ENCODE results near the gene PCDHGA10.

Gene PCDHGA10

GRCh38 chr5:141441571-141442170 lies 28.9 kb downstream of the PCDHGA10 start:
- Histone ChIP-seq H3K27ac (ENCODE audit: extremely low read depth, low read depth, low read length) (no peak overlapping the region), H3K4me3 (ENCODE audit: low read depth, low read length) (no peak overlapping the region), H3K9me3 (ENCODE audit: control insufficient read depth, insufficient read depth, low read depth, low read length) (no peaks in the 10 kb centered on the region), H3K36me3 (ENCODE audit: control insufficient read depth in 2 of 2, insufficient read depth in 1 of 2, low read length in 2 of 2) (no peaks in the 10 kb centered on the region), H3K4me1 (ENCODE audit: control insufficient read depth, insufficient read depth, low read length) (no peaks in the 10 kb centered on the region)
- CTCF ChIA-PET: interaction anchor here (0.6 kb wide), 1 partner anchor 34 kb away, joined by 3 read pairs; the partner anchor contains the start of gene PCDHGC3
- TF ChIP-seq ZNF324 (tag by site-specific recombination; IDR thresholded peaks at IDR 0.05): no peak
- TF ChIP-seq KLF17 (tag by site-specific recombination; IDR thresholded peaks at IDR 0.05): no peak
- TF ChIP-seq ZNF473 (tag by site-specific recombination; IDR thresholded peaks at IDR 0.05): no peak
- TF ChIP-seq ZNF202 (tag by site-specific recombination; IDR thresholded peaks at IDR 0.05; ENCODE audit: borderline replicate concordance): no peak
- TF ChIP-seq ZBTB21 (tag by site-specific recombination; IDR thresholded peaks at IDR 0.05): no peak
- no peak for TF ChIP-seq ZNF529 (tag by site-specific recombination; IDR thresholded peaks at IDR 0.05; ENCODE audit: insufficient replicate concordance)
- TF ChIP-seq ZNF112 (tag by site-specific recombination; IDR thresholded peaks at IDR 0.05): no peak
- TF ChIP-seq OVOL3 (tag by site-specific recombination; IDR thresholded peaks at IDR 0.05): no peak
- no peak for TF ChIP-seq ZNF580 (tag by site-specific recombination; IDR thresholded peaks at IDR 0.05)
- TF ChIP-seq ZNF624 (tag by site-specific recombination; IDR thresholded peaks at IDR 0.05): no peak
- no peak for TF ChIP-seq ZNF341 (tag by site-specific recombination; IDR thresholded peaks at IDR 0.05; ENCODE audit: low read depth)
- no peak for TF ChIP-seq KLF9 (tag by site-specific recombination; IDR thresholded peaks at IDR 0.05; ENCODE audit: low read depth)
- TF ChIP-seq ZNF391 (tag by site-specific recombination; IDR thresholded peaks at IDR 0.05; ENCODE audit: borderline replicate concordance, low read depth): no peak
- TF ChIP-seq HOXA7 (CRISPR knock-in tag; IDR thresholded peaks at IDR 0.05; ENCODE audit: borderline replicate concordance): no peak
- TF ChIP-seq ZNF423 (tag by site-specific recombination; IDR thresholded peaks at IDR 0.05): no peak
- TF ChIP-seq GLIS1 (tag by site-specific recombination; IDR thresholded peaks at IDR 0.05): no peak
- no peak for TF ChIP-seq ZNF148 (tag by site-specific recombination; IDR thresholded peaks at IDR 0.05; ENCODE audit: borderline replicate concordance)
- TF ChIP-seq ZSCAN16 (tag by site-specific recombination; IDR thresholded peaks at IDR 0.05): no peak
- POLR2A ChIA-PET: no interaction called here

- Histone ChIP-seq H3K4me1 (ENCODE audit: control insufficient read depth, insufficient read depth, low read length) (no peaks in the 10 kb centered on the region), H3K27ac (ENCODE audit: extremely low read depth, low read depth, low read length) (no peak overlapping the region), H3K36me3 (ENCODE audit: control insufficient read depth in 2 of 2, insufficient read depth in 1 of 2, low read length in 2 of 2) (no peaks in the 10 kb centered on the region), H3K4me3 (ENCODE audit: low read depth, low read length) (no peak overlapping the region), H3K9me3 (ENCODE audit: control insufficient read depth, insufficient read depth, low read depth, low read length) (no peaks in the 10 kb centered on the region)
- CTCF ChIA-PET: interaction anchor here (1.4 to 1.6 kb wide), 3 partner anchors 11 to 59 kb away, joined by 3 to 5 read pairs (median 4); partner anchors contain the start of genes PCDHGA11 and PCDHGC3
- POLR2A ChIA-PET: interaction anchor here (1.3 kb wide), 1 partner anchor 10 kb away, joined by 4 read pairs; the partner anchor contains the start of gene PCDHGC3
- TF ChIP-seq ZNF214 (tag by site-specific recombination; IDR thresholded peaks at IDR 0.05; ENCODE audit: borderline replicate concordance) (no peak), ZNF792 (tag by site-specific recombination; IDR thresholded peaks at IDR 0.05) (no peak), ZNF211 (tag by site-specific recombination; IDR thresholded peaks at IDR 0.05; ENCODE audit: low read depth) (no peak), ZNF596 (tag by site-specific recombination; IDR thresholded peaks at IDR 0.05) (no peak), ZNF239 (tag by site-specific recombination; IDR thresholded peaks at IDR 0.05) (no peak), ZSCAN4 (tag by site-specific recombination; IDR thresholded peaks at IDR 0.05) (no peak), ZNF571 (tag by site-specific recombination; IDR thresholded peaks at IDR 0.05) (no peak), YY1 (tag by site-specific recombination; IDR thresholded peaks at IDR 0.05) (no peak), ZBTB48 (tag by site-specific recombination; IDR thresholded peaks at IDR 0.05) (no peak), ATF2 (tag by site-specific recombination; IDR thresholded peaks at IDR 0.05; ENCODE audit: low read depth) (no peak), ZNF585B (tag by site-specific recombination; IDR thresholded peaks at IDR 0.05) (no peak), SETDB1 (IDR thresholded peaks at IDR 0.05; ENCODE audit: insufficient read length, low read length) (no peak), HOXA7 (CRISPR knock-in tag; IDR thresholded peaks at IDR 0.05; ENCODE audit: borderline replicate concordance) (no peak), ZNF549 (tag by site-specific recombination; IDR thresholded peaks at IDR 0.05) (no peak)
These were observed 52.6 kb downstream of the PCDHGA10 start for GRCh38 chr5:141465351-141465750.

Measured in HEK293 (cell line).